Measurements from ENCODE around the gene TGM3.
"Not testable (repeated sequence)": the region's sequence is repeated elsewhere in the genome, so short reads cannot be mapped to it uniquely, and the experiment has no call there.

DNA sequence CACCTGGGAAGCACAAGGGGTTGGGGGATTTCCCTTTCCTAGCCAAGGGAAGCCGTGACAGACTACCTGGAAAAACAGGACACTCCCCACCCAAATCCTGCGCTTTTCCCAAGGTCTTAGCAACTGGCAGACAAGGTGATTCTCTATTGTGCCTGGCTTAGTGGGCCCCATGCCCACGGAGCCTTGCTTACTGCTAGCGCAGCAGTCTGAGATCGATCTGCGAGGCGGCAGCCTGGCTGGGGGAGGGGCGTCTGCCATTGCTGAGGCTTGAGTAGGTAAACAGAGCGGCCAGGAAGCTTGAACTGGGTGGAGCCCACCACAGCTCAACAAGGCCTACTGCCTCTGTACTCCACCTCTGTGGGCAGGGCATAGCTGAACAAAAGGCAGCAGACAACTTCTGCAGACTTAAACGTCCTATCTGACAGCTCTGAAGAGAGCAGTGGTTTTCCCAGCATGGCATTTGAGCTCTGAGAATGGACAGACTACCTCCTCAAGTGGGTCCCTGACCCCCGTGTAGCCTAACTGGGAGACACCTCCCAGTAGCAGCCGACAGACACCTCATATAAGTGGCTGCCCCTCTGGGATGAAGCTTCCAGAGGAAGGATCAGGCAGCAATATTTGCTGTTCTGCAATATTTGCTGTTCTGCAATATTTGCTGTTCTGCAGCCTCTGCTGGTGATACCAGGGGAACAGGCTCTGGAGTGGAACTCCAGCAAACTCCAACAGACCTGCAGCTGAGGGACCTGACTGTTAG lies 31.0 kb upstream of the TGM3 start:
- TF ChIP-seq POLR2A (IDR thresholded peaks at IDR 0.05); POLR2AphosphoS5 (IDR thresholded peaks at IDR 0.05; ENCODE audit: insufficient read depth in 1 of 2, low read depth in 1 of 2): not testable (repeated sequence)
- TF ChIP-seq, protein P1, sequence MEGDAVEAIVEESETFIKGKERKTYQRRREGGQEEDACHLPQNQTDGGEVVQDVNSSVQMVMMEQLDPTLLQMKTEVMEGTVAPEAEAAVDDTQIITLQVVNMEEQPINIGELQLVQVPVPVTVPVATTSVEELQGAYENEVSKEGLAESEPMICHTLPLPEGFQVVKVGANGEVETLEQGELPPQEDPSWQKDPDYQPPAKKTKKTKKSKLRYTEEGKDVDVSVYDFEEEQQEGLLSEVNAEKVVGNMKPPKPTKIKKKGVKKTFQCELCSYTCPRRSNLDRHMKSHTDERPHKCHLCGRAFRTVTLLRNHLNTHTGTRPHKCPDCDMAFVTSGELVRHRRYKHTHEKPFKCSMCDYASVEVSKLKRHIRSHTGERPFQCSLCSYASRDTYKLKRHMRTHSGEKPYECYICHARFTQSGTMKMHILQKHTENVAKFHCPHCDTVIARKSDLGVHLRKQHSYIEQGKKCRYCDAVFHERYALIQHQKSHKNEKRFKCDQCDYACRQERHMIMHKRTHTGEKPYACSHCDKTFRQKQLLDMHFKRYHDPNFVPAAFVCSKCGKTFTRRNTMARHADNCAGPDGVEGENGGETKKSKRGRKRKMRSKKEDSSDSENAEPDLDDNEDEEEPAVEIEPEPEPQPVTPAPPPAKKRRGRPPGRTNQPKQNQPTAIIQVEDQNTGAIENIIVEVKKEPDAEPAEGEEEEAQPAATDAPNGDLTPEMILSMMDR (IDR thresholded peaks at IDR 0.05): not testable (repeated sequence)
